GM18517 (cell line): ENCODE measurements around the gene CDH2.

Experiments used
- ATAC-seq: cut with Tn5 transposase; IDR thresholded peaks from one replicate; pipeline ENCODE4 v1.9.1; 2021; ENCODE audit warnings: mild to moderate bottlenecking, moderate library complexity; ENCODE audit not compliant: unreplicated experiment

CDH2 gene

DNA sequence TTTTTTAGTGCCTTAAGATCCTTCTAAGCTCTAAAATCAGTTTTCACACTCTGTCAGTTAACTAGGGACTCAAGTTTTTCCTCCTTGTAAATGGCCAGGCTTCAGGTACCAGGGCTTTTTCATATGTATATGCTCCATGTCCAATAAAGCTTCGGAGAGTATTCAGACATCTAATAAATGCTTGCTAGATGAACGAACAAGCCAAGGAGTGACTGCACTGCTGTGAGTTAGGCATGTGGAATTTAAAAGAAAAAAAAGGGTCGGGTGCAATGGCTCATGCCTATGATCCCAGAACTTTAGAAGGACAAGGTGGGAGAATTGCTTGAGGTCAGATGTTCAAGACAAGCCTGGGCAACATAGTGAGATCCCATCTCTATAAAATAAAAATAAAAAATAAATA is 81.9 kb downstream of the CDH2 start:
- ATAC-seq: no peak

DNA sequence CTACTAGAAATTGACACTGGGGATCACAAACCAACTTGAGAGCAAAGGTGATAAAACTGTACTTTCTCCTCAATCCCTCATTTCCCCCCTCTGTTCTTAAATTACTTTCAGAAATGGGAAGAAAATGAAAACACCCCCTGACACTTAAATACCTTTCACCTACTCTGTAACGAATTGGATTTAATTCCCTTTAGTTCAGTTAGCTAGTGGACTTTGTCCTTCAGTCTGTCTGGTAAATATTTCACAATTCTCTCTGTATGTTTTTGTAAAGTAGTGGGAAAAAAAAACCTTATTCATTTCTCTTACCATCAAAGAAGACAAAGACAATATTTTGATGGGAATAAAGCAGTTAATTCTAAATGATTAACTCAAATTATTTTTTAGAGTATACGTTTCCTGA is 85.7 kb downstream of the CDH2 start:
- no peak for ATAC-seq

DNA sequence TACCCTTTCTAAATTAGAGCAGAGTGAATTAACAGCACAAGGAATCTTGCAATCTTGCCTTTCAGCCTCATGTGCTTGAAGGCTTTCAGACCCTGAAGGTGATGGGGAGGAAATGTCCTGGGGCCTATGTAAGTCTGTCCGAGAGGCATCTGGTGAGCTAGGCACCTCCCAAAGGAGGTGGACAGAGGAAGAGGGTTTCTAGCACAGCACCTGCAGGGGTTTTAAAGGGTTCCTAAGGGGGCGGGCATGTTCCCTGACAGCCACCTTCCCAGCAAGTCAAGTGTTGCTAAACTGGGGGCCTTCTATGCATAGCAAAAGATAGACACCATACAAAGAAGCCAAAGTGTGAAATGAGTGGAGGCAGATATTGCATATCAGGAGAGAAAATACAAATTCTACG is 88.5 kb downstream of the CDH2 start:
- no peak for ATAC-seq

DNA sequence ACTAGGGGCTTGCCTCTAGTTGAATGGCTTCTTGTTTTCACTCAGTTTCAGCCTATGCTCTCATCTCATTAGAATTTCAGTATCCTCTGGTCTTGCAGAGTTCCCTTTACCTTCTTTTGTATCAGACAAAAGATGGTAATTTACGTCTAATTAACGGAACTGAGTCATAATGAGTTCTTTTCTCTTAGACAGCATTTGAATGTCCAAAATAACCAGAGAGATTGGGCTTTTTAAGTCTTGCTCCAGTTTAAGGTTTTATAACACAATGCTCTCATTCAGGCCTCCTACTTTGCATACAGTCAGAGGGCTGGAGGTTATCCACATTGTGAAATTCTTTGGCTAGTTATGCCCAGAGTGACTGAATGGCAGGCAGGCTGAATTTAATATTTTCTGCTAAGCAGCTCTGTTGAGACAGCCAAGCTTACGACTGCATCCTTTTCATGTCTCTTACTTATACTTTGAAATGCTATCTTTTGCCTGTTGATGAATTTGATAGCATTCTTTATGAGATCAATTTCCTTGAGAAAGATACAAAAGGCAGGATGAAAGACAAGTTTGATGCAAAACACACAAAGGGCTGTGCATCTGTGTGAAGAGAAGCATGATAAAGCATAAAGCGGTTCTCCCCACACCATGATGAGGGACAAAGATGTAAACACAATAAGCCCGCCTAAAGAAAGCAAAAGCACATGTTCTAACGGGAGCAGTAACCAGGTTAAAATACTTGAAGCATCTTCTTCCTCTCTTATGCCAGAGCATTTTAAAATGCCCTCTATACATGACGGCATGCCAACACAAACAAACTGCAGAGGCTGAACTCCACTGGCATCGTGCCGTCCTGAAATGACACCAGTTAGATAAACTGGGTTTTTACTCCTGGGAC is 90.0 kb downstream of the CDH2 start:
- ATAC-seq: no peak

DNA sequence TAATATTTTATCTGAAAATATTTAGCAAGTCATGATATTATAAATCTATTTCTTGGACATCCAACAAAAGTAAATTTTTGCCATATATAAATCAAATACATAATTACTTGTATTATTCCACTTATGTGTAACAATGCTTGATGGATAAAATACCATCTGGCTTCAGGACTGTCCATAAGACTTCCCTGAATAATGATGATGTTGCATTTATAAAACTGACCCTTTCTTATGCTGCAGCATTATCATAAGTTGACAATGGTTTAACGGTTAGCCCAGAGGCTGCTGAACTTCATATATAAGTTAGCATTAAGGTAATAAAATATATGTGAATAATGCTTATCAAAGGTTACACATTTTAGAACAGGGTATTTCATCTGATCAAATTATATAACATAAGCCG is 95.4 kb downstream of the CDH2 start:
- no peak for ATAC-seq

DNA sequence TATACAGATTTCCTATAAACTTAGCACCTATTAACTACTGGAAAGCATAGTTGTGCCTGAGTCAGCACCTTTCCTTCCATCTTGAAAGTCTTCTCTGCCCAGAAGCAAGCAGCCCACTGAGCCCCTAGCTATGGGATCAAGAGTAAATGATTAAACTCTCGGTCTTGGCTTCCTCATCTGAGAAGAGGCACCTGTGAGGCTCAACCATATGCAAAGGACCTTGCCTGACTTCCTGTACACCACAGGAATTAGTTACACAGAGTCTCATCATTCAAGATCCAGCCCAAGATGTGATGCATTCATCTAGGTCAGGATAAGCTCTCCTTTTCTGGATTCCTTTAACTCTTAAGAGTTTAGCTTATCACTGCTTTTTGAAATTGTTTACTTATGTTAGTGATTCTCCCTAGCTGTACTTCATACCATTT is 96.0 kb downstream of the CDH2 start:
- ATAC-seq: no peak

DNA sequence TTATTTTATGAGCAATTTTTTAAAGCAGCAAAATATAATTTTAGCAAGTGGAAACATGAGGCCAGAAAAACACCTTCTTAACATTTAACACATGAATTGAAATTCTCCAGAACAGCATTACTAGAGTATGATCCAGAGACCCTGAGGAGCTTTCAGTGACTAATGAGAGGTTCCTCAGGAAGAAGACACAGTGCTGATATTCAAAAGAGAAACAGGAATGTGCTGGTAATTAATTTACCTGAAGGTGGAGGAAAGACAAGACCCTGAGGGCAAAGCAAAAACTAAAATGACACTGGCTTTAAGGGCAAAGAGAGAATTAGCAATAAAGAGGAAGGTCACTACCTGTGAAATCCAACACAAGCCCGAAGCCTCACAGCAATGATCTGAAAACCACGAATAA is 97.0 kb downstream of the CDH2 start:
- no peak for ATAC-seq

DNA sequence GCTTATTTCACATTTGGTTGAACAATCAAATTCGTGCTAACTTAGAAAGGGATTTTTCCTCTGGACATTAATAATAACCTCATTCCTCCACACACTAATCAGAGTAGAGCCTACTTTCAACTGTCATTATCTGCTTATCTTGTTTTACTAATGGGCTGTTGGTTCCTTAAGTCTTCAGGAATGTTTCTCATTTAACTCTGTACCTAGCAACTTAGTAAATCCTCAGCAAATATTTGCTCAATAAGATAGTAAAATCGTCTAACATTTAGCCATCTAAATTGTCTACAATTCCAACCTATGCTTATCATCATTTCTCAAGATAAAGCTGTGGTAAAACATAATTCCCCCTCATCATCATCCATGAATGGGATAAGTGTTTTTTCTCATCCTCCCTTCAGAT is 98.1 kb downstream of the CDH2 start:
- ATAC-seq: no peak

DNA sequence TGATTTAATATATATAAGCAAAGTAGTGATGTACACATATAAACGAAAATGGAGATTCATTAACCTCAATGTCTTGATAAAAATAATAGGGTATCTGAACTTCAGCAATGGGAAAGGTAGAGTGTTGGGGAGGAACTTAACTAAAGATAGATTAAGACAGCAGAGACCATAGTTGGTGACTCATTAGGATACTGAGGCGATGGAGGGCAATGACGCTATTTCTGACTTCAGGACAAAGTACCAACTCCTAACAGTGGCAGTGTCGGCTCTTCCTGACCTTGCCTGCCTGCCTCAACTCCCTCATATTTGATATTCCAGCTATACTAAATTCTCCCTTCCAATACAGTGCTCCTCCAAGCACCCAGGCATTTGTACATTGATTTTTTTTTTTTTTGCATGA is 98.6 kb downstream of the CDH2 start:
- no peak for ATAC-seq

DNA sequence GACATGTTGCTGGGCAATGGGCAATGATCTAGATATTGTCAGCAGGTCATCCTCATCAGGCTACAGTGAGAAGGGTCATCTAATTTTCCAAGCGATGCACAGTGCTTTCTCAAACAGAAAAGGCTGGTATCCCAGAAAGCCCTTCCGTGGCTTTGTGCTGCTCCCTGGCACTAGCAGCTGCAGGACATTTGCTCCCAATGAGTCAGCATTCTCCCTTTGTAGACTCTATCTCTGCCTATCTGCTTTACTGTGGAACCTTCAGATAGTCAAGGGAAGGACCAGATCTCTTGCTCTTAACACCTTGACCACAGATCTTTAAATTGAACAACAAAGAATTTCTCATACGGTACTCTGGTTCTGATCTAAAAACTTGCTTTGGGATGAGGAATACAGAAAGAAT is 101.4 kb downstream of the CDH2 start:
- no peak for ATAC-seq

DNA sequence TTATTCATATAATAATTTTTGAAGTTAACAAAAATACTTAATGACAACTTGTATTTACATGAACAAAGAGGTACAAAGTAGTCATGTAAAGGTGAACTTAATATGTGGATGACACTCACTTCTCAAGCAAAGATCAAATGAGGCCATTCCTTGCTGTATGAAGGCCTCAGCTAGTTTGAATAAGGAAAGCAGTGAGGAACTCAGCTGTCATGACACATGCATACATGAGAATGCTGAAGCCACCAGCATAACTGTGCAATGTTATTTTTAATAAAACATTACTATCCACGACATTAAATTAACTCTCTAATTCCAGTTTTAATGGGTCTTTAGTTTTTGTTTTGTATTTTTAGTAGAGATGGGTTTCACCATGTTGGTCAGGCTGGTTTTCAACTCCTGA is 102.9 kb downstream of the CDH2 start:
- ATAC-seq: no peak

DNA sequence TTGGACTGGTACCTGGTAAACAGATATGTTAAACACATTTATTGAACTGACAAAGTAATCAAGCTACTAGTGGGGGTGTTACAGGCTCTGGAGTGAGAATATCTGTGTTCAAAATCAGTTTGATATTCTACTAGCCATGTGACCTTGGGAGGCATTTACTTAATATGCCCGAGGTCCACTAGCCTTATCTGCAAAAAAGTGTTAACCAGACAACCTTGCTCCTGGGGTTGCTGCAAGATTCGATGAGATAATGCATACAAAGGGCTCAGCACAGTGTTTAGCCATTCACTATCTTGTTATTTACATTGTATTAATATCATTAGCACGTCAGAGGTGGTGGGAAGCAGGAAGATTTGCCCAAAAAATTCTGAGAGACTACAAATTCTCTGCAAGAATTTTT is 103.3 kb downstream of the CDH2 start:
- ATAC-seq: no peak

DNA sequence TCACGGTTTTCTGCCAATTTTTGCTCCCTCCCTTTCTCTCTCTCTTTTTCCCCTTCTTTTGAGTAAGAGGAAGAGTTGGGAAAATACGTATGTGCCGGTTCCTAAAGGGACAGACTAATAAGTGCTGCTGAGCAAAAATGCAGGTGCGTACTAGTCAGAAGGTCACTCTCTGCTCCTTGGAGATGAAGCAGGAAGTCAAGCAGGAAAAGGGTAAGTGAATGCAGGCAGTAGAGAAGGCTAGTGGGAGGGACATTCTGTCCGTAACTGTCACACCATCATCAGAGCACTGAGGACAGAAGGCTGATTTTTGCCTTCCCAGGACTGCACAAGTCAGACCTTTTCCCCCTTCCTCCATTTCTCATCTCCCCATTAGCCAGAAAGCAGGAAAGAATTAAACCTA is 105.7 kb downstream of the CDH2 start:
- no peak for ATAC-seq

DNA sequence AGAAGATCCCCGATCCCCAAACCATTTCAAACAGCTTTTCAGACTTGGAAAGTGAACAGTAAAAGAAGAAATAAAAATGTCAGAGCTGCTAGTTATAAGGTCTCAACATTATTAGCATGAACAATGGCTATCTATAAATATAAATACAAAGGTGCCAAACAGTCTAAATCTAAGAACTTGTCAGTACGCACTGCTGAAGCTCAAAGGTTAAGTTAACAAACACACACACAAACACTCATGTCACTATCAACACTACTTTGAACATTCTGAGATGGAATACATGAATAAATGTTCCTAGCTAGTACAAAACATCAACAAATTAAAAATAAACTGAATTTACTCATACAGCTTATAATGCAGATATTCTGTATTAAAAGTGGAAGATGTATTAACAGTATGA is 108.7 kb downstream of the CDH2 start:
- no peak for ATAC-seq

DNA sequence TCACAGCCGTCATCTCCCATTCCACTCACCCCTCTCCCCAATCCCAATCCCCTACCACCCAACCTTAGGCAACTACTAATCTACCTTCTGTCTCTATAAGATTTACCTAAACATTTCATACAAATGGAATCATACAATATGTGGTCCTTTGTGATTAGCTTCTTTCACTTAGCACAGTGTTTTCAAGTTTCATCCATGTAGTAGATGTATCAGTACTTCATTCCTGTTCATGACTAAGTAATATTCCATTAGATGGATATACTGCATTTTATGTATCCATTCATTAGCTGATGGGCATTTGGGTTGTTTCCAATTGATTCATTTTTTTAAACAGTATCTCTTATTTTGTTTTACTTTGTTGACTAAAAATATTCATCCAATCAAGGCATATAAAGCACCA is 109.6 kb downstream of the CDH2 start:
- ATAC-seq: no peak

DNA sequence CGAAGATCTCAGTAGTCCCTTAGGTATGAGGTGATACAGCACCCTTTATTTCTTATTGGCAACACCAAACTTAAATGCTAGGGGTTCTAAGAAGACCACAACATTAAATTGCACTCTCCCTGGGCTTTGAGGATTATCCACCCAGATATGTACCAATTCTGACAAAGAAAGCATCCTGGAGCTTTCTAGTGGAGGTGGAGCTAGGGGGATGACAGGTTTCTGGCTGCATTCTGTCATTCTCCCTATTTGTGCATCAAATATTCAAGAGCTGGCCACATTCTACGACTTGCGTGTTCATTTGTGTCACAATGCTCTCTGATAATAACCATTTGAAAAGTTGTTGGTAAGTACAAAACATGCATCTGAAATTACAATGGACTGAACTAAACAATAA is 111.1 kb downstream of the CDH2 start:
- ATAC-seq: no peak

DNA sequence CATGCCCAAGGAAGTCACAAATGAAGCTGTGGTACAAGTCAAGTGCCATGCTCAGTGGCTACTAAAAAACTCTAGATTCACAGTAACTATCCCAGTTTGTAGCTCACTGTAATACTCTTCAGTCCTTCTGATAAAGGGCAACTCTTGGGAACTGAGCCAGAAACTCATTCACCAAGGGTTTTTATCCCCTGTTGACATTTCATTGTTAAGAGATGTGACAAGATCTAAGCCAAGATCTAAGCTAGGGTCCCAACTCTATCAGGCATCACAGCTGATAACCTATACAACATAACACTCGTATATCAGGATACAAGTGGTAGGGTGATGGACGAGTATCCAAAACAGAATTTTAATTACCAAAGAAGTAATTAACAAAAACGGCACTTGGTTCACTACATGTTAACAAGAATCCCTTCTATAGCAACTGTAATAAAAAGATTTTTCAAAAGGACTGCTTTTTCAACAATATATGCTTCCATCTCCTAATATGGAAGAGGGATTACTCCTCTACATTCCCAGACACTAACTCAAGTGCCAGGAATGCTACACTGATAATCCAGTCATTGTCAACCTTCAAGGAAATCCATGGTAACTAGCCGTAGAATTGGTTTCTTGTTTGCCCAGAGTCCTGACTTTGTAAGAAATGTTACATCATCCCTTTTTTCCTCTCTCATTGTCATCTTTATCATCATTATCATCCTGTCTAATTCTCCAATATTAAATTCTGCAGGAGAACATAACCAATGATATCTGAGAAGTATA is 111.7 kb downstream of the CDH2 start:
- no peak for ATAC-seq

DNA sequence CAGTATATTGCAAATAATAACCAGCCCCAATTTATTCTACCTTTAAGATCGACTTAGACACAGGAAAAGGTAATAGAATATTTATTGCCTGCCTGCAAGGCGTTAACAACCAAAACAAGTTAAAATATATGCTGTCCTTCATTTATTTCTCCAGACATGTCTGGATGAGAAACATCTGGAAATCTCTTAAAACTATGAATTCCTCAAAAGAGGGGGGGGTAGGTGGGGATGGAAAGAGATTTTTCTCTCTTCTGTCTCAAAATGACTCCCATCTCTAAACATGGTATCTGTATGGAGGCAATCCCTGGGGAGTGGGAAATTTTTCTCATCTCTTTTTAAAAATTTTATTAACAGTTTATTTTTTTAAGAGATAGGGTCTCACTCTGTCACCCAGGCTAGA is 113.0 kb downstream of the CDH2 start:
- no peak for ATAC-seq

DNA sequence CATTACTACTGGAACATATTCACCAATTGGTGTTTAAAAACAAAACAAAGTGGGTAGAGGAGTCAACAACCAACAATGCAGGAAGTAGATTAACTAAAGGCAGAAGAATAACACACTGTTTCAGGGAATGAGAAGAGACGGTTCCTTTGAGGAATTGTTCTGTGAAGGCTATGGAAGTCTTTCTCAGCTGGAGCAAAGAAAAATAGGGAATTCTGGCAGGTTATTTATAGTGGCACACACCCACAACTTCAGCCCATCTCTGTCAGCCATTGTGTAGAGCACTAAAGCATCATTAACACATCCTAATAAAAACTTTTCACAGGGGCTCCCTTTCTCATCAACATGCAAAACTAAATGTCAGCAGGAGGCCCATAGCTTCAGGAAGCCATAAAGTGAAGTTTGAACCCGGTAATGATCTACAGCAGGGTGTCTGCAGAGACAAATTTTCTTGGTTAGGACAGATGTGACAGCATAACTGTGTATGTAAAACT is 113.6 kb downstream of the CDH2 start:
- ATAC-seq: no peak

DNA sequence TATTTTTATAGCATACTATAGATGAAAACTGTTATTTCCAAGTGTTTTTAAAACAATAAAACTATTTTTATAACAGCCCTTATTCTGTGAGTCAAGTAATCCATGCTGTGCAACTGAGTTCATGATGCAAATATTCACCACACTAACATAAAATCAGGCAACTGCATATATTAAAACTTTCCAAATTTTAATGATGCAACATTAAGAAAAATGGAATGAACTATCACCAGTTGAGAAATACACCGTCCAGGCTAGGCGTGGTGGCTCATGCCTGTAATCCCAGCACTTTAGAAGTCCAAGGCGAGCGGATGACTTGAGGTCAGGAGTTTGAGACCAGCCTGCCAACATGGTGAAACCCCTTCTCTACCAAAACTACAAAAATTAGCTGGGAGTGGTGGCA is 114.5 kb downstream of the CDH2 start:
- ATAC-seq: no peak

DNA sequence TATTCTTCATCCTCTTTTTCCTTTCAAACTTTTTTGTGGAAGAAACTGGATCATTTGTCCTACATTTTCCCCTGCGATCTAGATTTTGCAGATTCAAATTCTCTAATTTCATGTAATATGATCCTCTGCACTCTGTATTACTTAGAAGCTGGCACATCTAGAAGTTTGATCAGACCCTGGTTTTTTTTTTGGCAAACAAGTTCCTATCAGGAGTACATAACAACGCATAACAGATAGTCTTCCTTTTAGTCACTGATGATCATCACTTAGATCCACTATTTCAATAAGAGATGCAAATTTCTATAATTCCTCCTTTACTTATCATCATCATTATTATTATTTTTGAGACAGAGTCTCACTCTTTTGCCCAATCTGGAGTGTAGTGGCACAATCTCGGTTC is 117.1 kb downstream of the CDH2 start:
- no peak for ATAC-seq

DNA sequence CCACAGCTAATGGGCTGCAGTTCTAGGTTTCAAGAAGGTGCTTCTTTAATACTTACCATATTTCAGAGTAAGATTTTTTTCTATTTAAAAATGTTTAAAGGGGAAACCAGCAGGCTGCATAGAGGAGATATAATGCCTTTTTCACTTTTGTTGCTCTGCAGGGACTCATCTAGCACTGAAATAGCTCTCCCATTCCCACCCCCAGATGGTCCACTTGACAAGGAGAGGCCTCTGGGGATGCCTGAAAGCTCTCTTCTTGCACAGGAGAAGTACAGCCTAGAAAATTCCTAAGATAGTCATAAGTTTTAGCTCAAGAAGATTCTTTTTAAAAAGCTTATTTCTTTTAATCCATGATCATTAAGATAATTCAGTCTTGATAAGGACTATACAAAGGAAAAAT is 126.4 kb downstream of the CDH2 start:
- no peak for ATAC-seq
